WTC11 (cell line): ENCODE measurements around the gene GALNT17. TPM values are rescaled to one million over a fixed set of nuclear protein-coding genes. Genes with fewer than 3 reads are reported as not detected.

Source experiments
- ATAC-seq: fragments of 200-7000 bp; cut with Tn5 transposase; 2 replicates; pipeline ENCODE4 v1.10.0; 2021; ENCODE audit warnings: mild to moderate bottlenecking, moderate library complexity
- CTCF ChIA-PET: fragments of 300-600 bp; sonication (Branson Sonifier 250); formaldehyde crosslinking; loops from one replicate; lab custom pipeline; 2021; ENCODE audit warnings: antibody characterized with exemption; lab: Charles Lee
- POLR2A ChIA-PET: fragments of 350-600 bp; sonication (Branson Sonifier 250); formaldehyde crosslinking; loops from one replicate; lab custom pipeline; 2021; ENCODE audit warnings: antibody characterized with exemption; lab: Charles Lee
- DNase-seq: peaks from one replicate; pipeline ENCODE4 v3.0.0; 2021; ENCODE audit warnings: low spot score
- H3K27ac Mint-ChIP-seq: 2 replicates; pipeline ENCODE4 v1.8.0; 2021; ENCODE audit warnings: mixed read lengths
- H3K27me3 Mint-ChIP-seq: 2 replicates; pipeline ENCODE4 v1.8.0; 2021; ENCODE audit warnings: low read depth, mild to moderate bottlenecking, moderate library complexity, mixed read lengths
- H3K36me3 Mint-ChIP-seq: 2 replicates; pipeline ENCODE4 v1.8.0; 2021; ENCODE audit warnings: mixed read lengths
- H3K4me1 Mint-ChIP-seq: 2 replicates; pipeline ENCODE4 v1.8.0; 2022; ENCODE audit warnings: mixed read lengths
- H3K4me3 Mint-ChIP-seq: 2 replicates; pipeline ENCODE4 v1.8.0; 2021; ENCODE audit warnings: mild to moderate bottlenecking, moderate library complexity, mixed read lengths
- H3K9me3 Mint-ChIP-seq: 2 replicates; pipeline ENCODE4 v1.8.0; 2021; ENCODE audit warnings: mixed read lengths
- IRF2 ChIP-seq: sonication (generic); formaldehyde crosslinking; IDR thresholded peaks from 2 replicates; pipeline ENCODE4 v1.8.0; 2022; ENCODE audit warnings: low read depth, missing genetic modification reagents, borderline replicate concordance
- KAT7 ChIP-seq: sonication (generic); formaldehyde crosslinking; IDR thresholded peaks from 2 replicates; pipeline ENCODE4 v1.8.1; 2023; ENCODE audit warnings: missing genetic modification reagents, mild to moderate bottlenecking, borderline replicate concordance
- ZBTB21 ChIP-seq: sonication (generic); formaldehyde crosslinking; IDR thresholded peaks from 2 replicates; pipeline ENCODE4 v1.8.1; 2023; ENCODE audit warnings: mild to moderate bottlenecking, missing genetic modification reagents, borderline replicate concordance
- total RNA-seq: library from RNA; stranded (reverse); gene quantifications from 3 replicates; pipeline ENCODE4 v1.2.3, GENCODE V29; 2021
- TF ChIP-seq, protein P1 (sequence below): fragments of 250-450 bp; sonication (Bioruptor Pico); IDR thresholded peaks from 2 replicates; pipeline ENCODE4 v2.1.2; 2022; ENCODE audit warnings: mild to moderate bottlenecking, moderate library complexity
- TF ChIP-seq, protein P2 (sequence below): sonication (generic); formaldehyde crosslinking; IDR thresholded peaks from 2 replicates; pipeline ENCODE4 v1.8.1; 2023; ENCODE audit warnings: mild to moderate bottlenecking, missing genetic modification reagents, moderate library complexity
- TF ChIP-seq, protein P3 (sequence below): sonication (generic); formaldehyde crosslinking; IDR thresholded peaks from 2 replicates; pipeline ENCODE4 v1.8.0; 2022; ENCODE audit warnings: mild to moderate bottlenecking, missing genetic modification reagents
- TF ChIP-seq, protein P4 (sequence below): sonication (generic); formaldehyde crosslinking; IDR thresholded peaks from 2 replicates; pipeline ENCODE4 v1.8.0; 2022; ENCODE audit warnings: mild to moderate bottlenecking, missing genetic modification reagents
- TF ChIP-seq, protein P5 (sequence below): sonication (generic); formaldehyde crosslinking; IDR thresholded peaks from 2 replicates; pipeline ENCODE4 v1.8.0; 2022; ENCODE audit warnings: mild to moderate bottlenecking, missing genetic modification reagents
- TF ChIP-seq, protein P6 (sequence below): sonication (generic); formaldehyde crosslinking; IDR thresholded peaks from 2 replicates; pipeline ENCODE4 v1.8.0; 2022; ENCODE audit warnings: mild to moderate bottlenecking, missing genetic modification reagents
- TF ChIP-seq, protein P7 (sequence below): fragments of 250-450 bp; sonication (Bioruptor Pico); conservative IDR thresholded peaks from 2 replicates; pipeline ENCODE4 v1.9.0; 2021; ENCODE audit warnings: mild to moderate bottlenecking

Gene GALNT17
- total RNA-seq, 1 experiment from 2014 or later: 61.1 TPM

DNA sequence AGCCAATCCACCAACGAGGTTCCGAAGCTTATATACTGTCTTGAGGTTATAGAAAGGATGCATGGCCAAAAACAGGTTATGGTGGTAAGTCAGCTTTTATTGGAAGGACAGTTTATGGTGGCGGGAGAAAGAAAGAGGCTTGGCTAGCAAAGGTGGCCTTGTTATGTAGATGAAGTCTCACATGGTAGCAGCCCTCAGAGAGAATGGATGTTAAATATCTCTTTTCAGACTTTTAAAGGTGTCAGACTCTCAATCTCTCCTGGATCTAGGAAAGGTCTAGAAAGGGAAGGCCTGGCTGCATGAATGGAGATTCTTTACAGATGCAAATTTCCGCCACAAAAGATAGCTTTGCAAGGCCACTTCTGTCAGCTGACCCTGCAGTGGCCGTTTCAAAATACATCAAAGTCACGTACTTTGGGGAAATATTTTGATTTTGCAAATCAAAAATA is 333.8 kb downstream of the GALNT17 start (continued):
- TF ChIP-seq, protein P1, sequence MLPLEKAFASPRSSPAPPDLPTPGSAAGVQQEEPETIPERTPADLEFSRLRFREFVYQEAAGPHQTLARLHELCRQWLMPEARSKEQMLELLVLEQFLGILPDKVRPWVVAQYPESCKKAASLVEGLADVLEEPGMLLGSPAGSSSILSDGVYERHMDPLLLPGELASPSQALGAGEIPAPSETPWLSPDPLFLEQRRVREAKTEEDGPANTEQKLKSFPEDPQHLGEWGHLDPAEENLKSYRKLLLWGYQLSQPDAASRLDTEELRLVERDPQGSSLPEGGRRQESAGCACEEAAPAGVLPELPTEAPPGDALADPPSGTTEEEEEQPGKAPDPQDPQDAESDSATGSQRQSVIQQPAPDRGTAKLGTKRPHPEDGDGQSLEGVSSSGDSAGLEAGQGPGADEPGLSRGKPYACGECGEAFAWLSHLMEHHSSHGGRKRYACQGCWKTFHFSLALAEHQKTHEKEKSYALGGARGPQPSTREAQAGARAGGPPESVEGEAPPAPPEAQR (CRISPR knock-in tag): 0 out of 2 replicates have a peak, but pooled peaks have one; percentile 54
- TF ChIP-seq, protein P2, sequence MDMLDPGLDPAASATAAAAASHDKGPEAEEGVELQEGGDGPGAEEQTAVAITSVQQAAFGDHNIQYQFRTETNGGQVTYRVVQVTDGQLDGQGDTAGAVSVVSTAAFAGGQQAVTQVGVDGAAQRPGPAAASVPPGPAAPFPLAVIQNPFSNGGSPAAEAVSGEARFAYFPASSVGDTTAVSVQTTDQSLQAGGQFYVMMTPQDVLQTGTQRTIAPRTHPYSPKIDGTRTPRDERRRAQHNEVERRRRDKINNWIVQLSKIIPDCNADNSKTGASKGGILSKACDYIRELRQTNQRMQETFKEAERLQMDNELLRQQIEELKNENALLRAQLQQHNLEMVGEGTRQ (CRISPR knock-in tag): peak; percentile 70
- TF ChIP-seq, protein P3, sequence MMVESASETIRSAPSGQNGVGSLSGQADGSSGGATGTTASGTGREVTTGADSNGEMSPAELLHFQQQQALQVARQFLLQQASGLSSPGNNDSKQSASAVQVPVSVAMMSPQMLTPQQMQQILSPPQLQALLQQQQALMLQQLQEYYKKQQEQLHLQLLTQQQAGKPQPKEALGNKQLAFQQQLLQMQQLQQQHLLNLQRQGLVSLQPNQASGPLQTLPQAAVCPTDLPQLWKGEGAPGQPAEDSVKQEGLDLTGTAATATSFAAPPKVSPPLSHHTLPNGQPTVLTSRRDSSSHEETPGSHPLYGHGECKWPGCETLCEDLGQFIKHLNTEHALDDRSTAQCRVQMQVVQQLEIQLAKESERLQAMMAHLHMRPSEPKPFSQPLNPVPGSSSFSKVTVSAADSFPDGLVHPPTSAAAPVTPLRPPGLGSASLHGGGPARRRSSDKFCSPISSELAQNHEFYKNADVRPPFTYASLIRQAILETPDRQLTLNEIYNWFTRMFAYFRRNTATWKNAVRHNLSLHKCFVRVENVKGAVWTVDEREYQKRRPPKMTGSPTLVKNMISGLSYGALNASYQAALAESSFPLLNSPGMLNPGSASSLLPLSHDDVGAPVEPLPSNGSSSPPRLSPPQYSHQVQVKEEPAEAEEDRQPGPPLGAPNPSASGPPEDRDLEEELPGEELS (CRISPR knock-in tag): 0 out of 2 replicates have a peak, but pooled peaks have one; percentile 16
- TF ChIP-seq, protein P4, sequence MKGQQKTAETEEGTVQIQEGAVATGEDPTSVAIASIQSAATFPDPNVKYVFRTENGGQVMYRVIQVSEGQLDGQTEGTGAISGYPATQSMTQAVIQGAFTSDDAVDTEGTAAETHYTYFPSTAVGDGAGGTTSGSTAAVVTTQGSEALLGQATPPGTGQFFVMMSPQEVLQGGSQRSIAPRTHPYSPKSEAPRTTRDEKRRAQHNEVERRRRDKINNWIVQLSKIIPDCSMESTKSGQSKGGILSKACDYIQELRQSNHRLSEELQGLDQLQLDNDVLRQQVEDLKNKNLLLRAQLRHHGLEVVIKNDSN (CRISPR knock-in tag): peak; percentile 76; the same call in 1 of the 2 replicates
- TF ChIP-seq, protein P5, sequence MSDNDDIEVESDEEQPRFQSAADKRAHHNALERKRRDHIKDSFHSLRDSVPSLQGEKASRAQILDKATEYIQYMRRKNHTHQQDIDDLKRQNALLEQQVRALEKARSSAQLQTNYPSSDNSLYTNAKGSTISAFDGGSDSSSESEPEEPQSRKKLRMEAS (CRISPR knock-in tag): peak; percentile 66; the same call in 1 of the 2 replicates
- TF ChIP-seq, protein P6, sequence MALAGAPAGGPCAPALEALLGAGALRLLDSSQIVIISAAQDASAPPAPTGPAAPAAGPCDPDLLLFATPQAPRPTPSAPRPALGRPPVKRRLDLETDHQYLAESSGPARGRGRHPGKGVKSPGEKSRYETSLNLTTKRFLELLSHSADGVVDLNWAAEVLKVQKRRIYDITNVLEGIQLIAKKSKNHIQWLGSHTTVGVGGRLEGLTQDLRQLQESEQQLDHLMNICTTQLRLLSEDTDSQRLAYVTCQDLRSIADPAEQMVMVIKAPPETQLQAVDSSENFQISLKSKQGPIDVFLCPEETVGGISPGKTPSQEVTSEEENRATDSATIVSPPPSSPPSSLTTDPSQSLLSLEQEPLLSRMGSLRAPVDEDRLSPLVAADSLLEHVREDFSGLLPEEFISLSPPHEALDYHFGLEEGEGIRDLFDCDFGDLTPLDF (CRISPR knock-in tag): peak; percentile 67; the same call in 1 of the 2 replicates
- TF ChIP-seq, all 79 proteins: peak for 9

DNA sequence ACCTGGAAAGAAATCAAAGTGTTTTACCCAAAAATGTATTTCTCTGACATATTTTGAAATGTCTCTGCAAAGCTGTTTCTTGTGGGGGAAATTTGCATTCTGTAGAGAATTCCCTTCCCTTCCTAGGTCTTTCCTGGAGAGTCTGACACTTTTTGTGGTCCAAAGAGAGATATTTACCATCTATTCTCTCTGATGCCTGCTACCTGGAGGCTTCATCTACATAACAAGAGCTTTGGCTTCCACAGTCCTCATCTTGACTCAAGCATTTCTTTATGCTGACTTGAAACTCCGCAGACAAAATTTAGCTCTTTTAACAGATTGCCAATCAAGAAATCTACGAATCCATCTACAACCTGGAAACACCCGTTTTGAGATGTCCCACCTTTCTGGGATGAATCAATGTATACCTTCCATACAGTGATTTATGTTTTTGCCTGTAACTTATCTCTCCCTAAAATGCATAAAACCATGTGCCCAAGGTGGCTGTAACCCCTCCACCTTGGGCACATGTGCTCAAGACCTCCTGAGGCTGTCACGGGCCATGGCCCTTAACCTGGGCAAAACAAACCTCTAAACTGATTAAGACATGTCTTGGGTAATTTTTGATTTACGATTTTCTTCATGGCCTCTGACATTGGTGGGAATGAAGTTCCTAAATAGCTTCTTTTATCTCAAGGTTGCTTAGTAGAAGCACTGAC is 334.7 kb downstream of the GALNT17 start:
- Mint-ChIP-seq H3K4me1 (peaks cover 88% of the 10 kb centered on the region), H3K9me3 (0 out of 2 replicates have a peak, but pooled peaks cover under 1% of the 10 kb centered on the region), H3K36me3 (peaks cover 14% of the 10 kb centered on the region), H3K4me3 (no peak overlapping the region), H3K27me3 (no peaks in the 10 kb centered on the region), H3K27ac (peak overlapping the region; percentile 98)
- ATAC-seq (peak; percentile 54), DNase-seq (no peak)
- TF ChIP-seq, protein P2 (CRISPR knock-in tag): no peak
- TF ChIP-seq IRF2 (CRISPR knock-in tag): no peak
- TF ChIP-seq ZBTB21 (CRISPR knock-in tag): no peak
- TF ChIP-seq, protein P7, sequence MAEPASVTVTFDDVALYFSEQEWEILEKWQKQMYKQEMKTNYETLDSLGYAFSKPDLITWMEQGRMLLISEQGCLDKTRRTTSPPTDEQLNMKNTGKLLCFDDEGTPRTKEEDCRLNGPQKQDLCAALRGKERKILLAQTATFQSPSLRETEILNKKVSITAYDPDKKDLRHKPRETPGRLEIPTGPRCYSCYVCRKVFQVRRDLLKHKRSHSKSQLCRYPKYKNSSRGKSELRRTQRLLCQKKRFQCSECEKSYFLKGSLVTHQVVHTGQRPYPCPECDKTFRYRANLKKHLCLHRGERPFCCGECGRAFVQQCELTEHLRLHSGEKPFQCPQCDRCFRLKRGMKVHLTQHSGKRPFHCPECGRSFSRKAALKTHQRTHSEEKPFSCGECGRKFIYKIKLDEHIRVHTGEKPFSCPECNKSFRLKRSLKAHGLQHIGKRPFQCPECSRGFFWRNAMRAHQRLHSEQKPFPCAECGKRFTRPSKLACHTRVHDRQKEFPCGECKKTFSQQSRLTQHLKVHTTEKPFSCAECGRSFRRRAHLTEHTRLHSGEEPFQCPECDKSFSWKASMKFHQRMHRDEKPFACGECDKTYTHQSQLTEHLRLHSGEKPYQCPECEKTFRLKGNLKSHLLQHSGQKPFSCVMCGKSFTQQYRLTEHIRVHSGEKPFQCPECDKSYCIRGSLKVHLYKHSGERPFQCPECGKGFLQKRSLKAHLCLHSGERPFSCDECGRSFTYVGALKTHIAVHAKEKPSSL: no peak
- TF ChIP-seq KAT7 (CRISPR knock-in tag): no peak
- POLR2A ChIA-PET: interaction anchor here (0.9 kb wide), 1 partner anchor 17 kb away, joined by 3 read pairs; no protein-coding TSS in a partner anchor
- CTCF ChIA-PET: interaction anchor here (0.6 to 1.3 kb wide), 4 partner anchors 13 to 274 kb away, joined by 3 read pairs; no protein-coding TSS in a partner anchor
